GM23338 (cell line): ENCODE data around the gene RABEPK.

ENCODE experiments used
- CREB1 ChIP-seq: fragments of 250-450 bp; sonication (Bioruptor Pico); IDR thresholded peaks from 2 replicates; pipeline ENCODE4 v1.5.0; 2020; ENCODE audit warnings: low read depth, mild to moderate bottlenecking, moderate library complexity
- EZH2 ChIP-seq: fragments of 200-600 bp; sonication (generic); IDR thresholded peaks from one replicate; pipeline ENCODE4 v1.8.0; 2017; ENCODE audit warnings: antibody characterized with exemption, mild to moderate bottlenecking, low read depth; ENCODE audit not compliant: unreplicated experiment
- EZH2phosphoT487 ChIP-seq: fragments of 200-600 bp; sonication (generic); IDR thresholded peaks from one replicate; pipeline ENCODE4 v1.8.1; 2018; ENCODE audit warnings: antibody characterized with exemption; ENCODE audit not compliant: unreplicated experiment
- JUNB ChIP-seq: IDR thresholded peaks from one replicate; pipeline ENCODE4 v1.6.1; 2016; ENCODE audit warnings: antibody characterized with exemption; ENCODE audit not compliant: unreplicated experiment
- NANOG ChIP-seq: IDR thresholded peaks from 2 replicates; pipeline ENCODE4 v1.6.1; 2016; ENCODE audit warnings: antibody characterized with exemption, borderline replicate concordance
- POLR2AphosphoS5 ChIP-seq: IDR thresholded peaks from 2 replicates; pipeline ENCODE4 v1.6.1; 2016; ENCODE audit warnings: antibody characterized with exemption, low read depth
- ZNF331 ChIP-seq: fragments of 250-450 bp; sonication (Bioruptor Pico); IDR thresholded peaks from 2 replicates; pipeline ENCODE4 v1.5.0; 2020; ENCODE audit warnings: low read depth, mild to moderate bottlenecking, moderate library complexity
- TF ChIP-seq, protein P1 (sequence below), 2 experiments: fragments of 200-600 bp in 1 of 2; sonication (generic) in 1 of 2; conservative IDR thresholded peaks; 2 replicates each; pipeline versions ENCODE4 v1.5.1 to v1.6.1; 2016 to 2017; ENCODE audit warnings: antibody characterized with exemption in 2 of 2, low read depth in 2 of 2, mild to moderate bottlenecking in 2 of 2, moderate library complexity in 1 of 2
- TF ChIP-seq, protein P2 (sequence below): IDR thresholded peaks from one replicate; pipeline ENCODE4 v1.6.1; 2018; ENCODE audit warnings: antibody characterized with exemption; ENCODE audit not compliant: unreplicated experiment
- TF ChIP-seq, protein P3 (sequence below): IDR thresholded peaks from 2 replicates; pipeline ENCODE4 v1.6.1; 2016; ENCODE audit warnings: antibody characterized with exemption

DNA sequence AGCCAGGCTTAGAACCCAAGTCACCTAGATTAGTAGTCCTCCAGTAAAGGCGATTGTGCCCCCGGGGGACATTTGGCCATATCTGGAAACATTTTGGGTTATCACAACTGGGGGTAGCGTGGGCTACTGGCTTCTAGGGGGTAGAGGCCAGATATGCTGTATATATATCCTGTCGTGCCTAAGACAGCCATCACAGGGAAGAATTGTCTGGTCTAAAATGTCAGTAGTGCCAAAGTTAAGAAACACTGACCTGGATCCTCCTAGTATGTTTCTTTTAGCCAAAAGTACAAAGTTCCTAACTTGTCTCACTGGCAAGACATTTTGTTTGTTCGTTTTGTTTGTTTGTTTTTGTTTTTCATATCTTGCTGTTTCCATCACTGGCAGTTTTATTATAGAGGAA is 13.8 kb downstream of the RABEPK start:
- TF ChIP-seq, protein P1, sequence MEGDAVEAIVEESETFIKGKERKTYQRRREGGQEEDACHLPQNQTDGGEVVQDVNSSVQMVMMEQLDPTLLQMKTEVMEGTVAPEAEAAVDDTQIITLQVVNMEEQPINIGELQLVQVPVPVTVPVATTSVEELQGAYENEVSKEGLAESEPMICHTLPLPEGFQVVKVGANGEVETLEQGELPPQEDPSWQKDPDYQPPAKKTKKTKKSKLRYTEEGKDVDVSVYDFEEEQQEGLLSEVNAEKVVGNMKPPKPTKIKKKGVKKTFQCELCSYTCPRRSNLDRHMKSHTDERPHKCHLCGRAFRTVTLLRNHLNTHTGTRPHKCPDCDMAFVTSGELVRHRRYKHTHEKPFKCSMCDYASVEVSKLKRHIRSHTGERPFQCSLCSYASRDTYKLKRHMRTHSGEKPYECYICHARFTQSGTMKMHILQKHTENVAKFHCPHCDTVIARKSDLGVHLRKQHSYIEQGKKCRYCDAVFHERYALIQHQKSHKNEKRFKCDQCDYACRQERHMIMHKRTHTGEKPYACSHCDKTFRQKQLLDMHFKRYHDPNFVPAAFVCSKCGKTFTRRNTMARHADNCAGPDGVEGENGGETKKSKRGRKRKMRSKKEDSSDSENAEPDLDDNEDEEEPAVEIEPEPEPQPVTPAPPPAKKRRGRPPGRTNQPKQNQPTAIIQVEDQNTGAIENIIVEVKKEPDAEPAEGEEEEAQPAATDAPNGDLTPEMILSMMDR (conservative IDR thresholded peaks at IDR 0.05; ENCODE audit: low read depth in 2 of 2), result no peak
- no peak for TF ChIP-seq EZH2
- TF ChIP-seq POLR2AphosphoS5, result no peak
- no peak for TF ChIP-seq CREB1 (CRISPR knock-in tag)
- no peak for TF ChIP-seq JUNB
- TF ChIP-seq EZH2phosphoT487, result no peak
- TF ChIP-seq NANOG, result no peak
- TF ChIP-seq, protein P2, sequence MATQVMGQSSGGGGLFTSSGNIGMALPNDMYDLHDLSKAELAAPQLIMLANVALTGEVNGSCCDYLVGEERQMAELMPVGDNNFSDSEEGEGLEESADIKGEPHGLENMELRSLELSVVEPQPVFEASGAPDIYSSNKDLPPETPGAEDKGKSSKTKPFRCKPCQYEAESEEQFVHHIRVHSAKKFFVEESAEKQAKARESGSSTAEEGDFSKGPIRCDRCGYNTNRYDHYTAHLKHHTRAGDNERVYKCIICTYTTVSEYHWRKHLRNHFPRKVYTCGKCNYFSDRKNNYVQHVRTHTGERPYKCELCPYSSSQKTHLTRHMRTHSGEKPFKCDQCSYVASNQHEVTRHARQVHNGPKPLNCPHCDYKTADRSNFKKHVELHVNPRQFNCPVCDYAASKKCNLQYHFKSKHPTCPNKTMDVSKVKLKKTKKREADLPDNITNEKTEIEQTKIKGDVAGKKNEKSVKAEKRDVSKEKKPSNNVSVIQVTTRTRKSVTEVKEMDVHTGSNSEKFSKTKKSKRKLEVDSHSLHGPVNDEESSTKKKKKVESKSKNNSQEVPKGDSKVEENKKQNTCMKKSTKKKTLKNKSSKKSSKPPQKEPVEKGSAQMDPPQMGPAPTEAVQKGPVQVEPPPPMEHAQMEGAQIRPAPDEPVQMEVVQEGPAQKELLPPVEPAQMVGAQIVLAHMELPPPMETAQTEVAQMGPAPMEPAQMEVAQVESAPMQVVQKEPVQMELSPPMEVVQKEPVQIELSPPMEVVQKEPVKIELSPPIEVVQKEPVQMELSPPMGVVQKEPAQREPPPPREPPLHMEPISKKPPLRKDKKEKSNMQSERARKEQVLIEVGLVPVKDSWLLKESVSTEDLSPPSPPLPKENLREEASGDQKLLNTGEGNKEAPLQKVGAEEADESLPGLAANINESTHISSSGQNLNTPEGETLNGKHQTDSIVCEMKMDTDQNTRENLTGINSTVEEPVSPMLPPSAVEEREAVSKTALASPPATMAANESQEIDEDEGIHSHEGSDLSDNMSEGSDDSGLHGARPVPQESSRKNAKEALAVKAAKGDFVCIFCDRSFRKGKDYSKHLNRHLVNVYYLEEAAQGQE, result no peak
- no peak for TF ChIP-seq ZNF331 (CRISPR knock-in tag)
- TF ChIP-seq, protein P3, sequence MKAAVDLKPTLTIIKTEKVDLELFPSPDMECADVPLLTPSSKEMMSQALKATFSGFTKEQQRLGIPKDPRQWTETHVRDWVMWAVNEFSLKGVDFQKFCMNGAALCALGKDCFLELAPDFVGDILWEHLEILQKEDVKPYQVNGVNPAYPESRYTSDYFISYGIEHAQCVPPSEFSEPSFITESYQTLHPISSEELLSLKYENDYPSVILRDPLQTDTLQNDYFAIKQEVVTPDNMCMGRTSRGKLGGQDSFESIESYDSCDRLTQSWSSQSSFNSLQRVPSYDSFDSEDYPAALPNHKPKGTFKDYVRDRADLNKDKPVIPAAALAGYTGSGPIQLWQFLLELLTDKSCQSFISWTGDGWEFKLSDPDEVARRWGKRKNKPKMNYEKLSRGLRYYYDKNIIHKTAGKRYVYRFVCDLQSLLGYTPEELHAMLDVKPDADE, result no peak
